ENCODE results near the gene GRWD1.
A peak's percentile ranks its signal among the peaks of the same experiment; 100 is the strongest.

Gene GRWD1

GRCh38 chr19:48456864-48457263 is 11.1 kb downstream of the GRWD1 start:
- no peak for DNase-seq (ENCODE audit: low spot score)

GRCh38 chr19:48458016-48458415 is 12.2 kb downstream of the GRWD1 start:
- no peak for DNase-seq (ENCODE audit: low spot score)

GRCh38 chr19:48461651-48461981 is 15.8 kb downstream of the GRWD1 start:
- no peak for DNase-seq (ENCODE audit: low spot score)

GRCh38 chr19:48461982-48462655 is 16.3 kb downstream of the GRWD1 start:
- no peak for DNase-seq (ENCODE audit: low spot score)

GRCh38 chr19:48465215-48465614 is 19.4 kb downstream of the GRWD1 start:
- no peak for DNase-seq (ENCODE audit: low spot score)

GRCh38 chr19:48466561-48467325 is 21.0 kb downstream of the GRWD1 start:
- no peak for DNase-seq (ENCODE audit: low spot score)

GRCh38 chr19:48468772-48469288 is 23.0 kb downstream of the GRWD1 start:
- peak; percentile 100 for DNase-seq (ENCODE audit: low spot score)

- DNase-seq (ENCODE audit: low spot score), result peak; percentile 74
Observed at GRCh38 chr19:48469289-48469881, 23.6 kb downstream of the GRWD1 start, which contains the start of gene CYTH2. CYTH2 (plus strand) TSS chr19:48469369; CDS start chr19:48469508, 139 bp downstream.

GRCh38 chr19:48469934-48470680 is 24.3 kb downstream of the GRWD1 start:
- DNase-seq (ENCODE audit: low spot score), result no peak

GRCh38 chr19:48470856-48471255 is 25.1 kb downstream of the GRWD1 start:
- DNase-seq (ENCODE audit: low spot score), result no peak

- no peak for DNase-seq (ENCODE audit: low spot score)
Observed at GRCh38 chr19:48471836-48472235, 26.1 kb downstream of the GRWD1 start.

- no peak for DNase-seq (ENCODE audit: low spot score)
Observed at GRCh38 chr19:48473161-48473966, 27.6 kb downstream of the GRWD1 start.

GRCh38 chr19:48474084-48474592 is 28.4 kb downstream of the GRWD1 start:
- DNase-seq (ENCODE audit: low spot score), result no peak

GRCh38 chr19:48475369-48476068 is 29.7 kb downstream of the GRWD1 start:
- no peak for DNase-seq (ENCODE audit: low spot score)

- no peak for DNase-seq (ENCODE audit: low spot score)
Observed at GRCh38 chr19:48476176-48476575, 30.4 kb downstream of the GRWD1 start.

GRCh38 chr19:48477067-48477685 is 31.4 kb downstream of the GRWD1 start:
- no peak for DNase-seq (ENCODE audit: low spot score)

- DNase-seq (ENCODE audit: low spot score), result no peak
Observed at GRCh38 chr19:48477698-48478338, 32.0 kb downstream of the GRWD1 start.

GRCh38 chr19:48478339-48479256 is 32.8 kb downstream of the GRWD1 start:
- no peak for DNase-seq (ENCODE audit: low spot score)
